PC-9 (cell line): ENCODE results near the gene GZMA. TPM values are rescaled to one million over a fixed set of nuclear protein-coding genes. Genes with fewer than 3 reads are reported as not detected.

Source experiments
- BruUV-seq: library from RNA; stranded (reverse); fragments of 400-500 nt; replicated peaks from 2 replicates; lab custom pipeline; 2021; lab: Mats Ljungman, UMichigan
- CTCF ChIA-PET: fragments of 300-600 bp; sonication (Branson Sonifier 250); formaldehyde crosslinking; loops from one replicate; lab custom pipeline; 2022; ENCODE audit warnings: antibody characterized with exemption; lab: Charles Lee
- POLR2A ChIA-PET: fragments of 300-600 bp; sonication (Branson Sonifier 250); formaldehyde crosslinking; loops from one replicate; lab custom pipeline; 2022; ENCODE audit warnings: antibody characterized with exemption; ENCODE audit not compliant: unreplicated experiment; lab: Charles Lee
- DNase-seq, 2 experiments: peaks; one replicate each; pipeline versions ENCODE4 v3.0.0 to v3.0.0-alpha.2; 2015 to 2022; ENCODE audit warnings: mixed read lengths in 1 of 2
- H2AFZ ChIP-seq: fragments of 200-600 bp; sonication (generic); 2 replicates; pipeline ENCODE4 v1.8.1; 2017; ENCODE audit warnings: antibody characterized with exemption
- H3F3A ChIP-seq: fragments of 200-600 bp; sonication (generic); 2 replicates; pipeline ENCODE4 v1.8.1; 2017; ENCODE audit warnings: antibody characterized with exemption, mild to moderate bottlenecking, low read depth; ENCODE audit not compliant: insufficient read depth
- H3K27ac ChIP-seq: fragments of 200-600 bp; sonication (generic); 2 replicates; pipeline ENCODE4 v1.6.1; 2016; ENCODE audit warnings: mixed run types
- H3K27me3 ChIP-seq: fragments of 200-600 bp; sonication (generic); 2 replicates; pipeline ENCODE4 v1.6.1; 2016; ENCODE audit warnings: low read depth, mixed run types; ENCODE audit not compliant: insufficient read depth
- H3K36me3 ChIP-seq: fragments of 200-600 bp; sonication (generic); 2 replicates; pipeline ENCODE4 v1.6.1; 2016; ENCODE audit warnings: low read depth, mixed run types
- H3K4me1 ChIP-seq: fragments of 200-600 bp; sonication (generic); replicated peaks from 2 replicates; pipeline ENCODE4 v1.6.1; 2016; ENCODE audit warnings: mixed run types; ENCODE audit not compliant: insufficient read depth
- H3K4me2 ChIP-seq: fragments of 200-600 bp; sonication (generic); 2 replicates; pipeline ENCODE4 v1.6.1; 2017; ENCODE audit warnings: mixed run types
- H3K4me3 ChIP-seq: fragments of 200-600 bp; sonication (generic); 2 replicates; pipeline ENCODE4 v1.6.1; 2016; ENCODE audit warnings: mixed run types
- H3K79me2 ChIP-seq: fragments of 200-600 bp; sonication (generic); 2 replicates; pipeline ENCODE4 v1.6.1; 2017; ENCODE audit warnings: low read depth, mixed run types
- H3K9me2 ChIP-seq: fragments of 200-600 bp; sonication (generic); 2 replicates; pipeline ENCODE4 v1.8.1; 2017; ENCODE audit warnings: mild to moderate bottlenecking; ENCODE audit not compliant: insufficient read depth
- H3K9me3 ChIP-seq: fragments of 200-600 bp; sonication (generic); 2 replicates; pipeline ENCODE4 v1.8.1; 2016; ENCODE audit warnings: low read depth; ENCODE audit not compliant: insufficient read depth
- H4K20me1 ChIP-seq: fragments of 200-600 bp; sonication (generic); 2 replicates; pipeline ENCODE4 v1.8.1; 2017; ENCODE audit not compliant: insufficient read depth
- EZH2 ChIP-seq: fragments of 200-600 bp; sonication (generic); IDR thresholded peaks from 2 replicates; pipeline ENCODE4 v1.8.0; 2017; ENCODE audit warnings: antibody characterized with exemption, low read depth
- intact Hi-C: fragments of 100-400 bp; cut with micrococcal nuclease; formaldehyde crosslinking; loops from one replicate; pipeline ENCODE4 v1.10.0; 2022; ENCODE audit not compliant: unreplicated experiment
- total RNA-seq: library from RNA; stranded (reverse); gene quantifications from 2 replicates; pipeline ENCODE4 v1.2.3, GENCODE V29; 2021
- TF ChIP-seq, protein P1 (sequence below): fragments of 200-600 bp; sonication (generic); conservative IDR thresholded peaks from 2 replicates; pipeline ENCODE4 v1.6.1; 2017; ENCODE audit warnings: mixed run types, antibody characterized with exemption, mild to moderate bottlenecking, moderate library complexity

Gene GZMA
- total RNA-seq, 1 experiment from 2014 or later: not detected

DNA sequence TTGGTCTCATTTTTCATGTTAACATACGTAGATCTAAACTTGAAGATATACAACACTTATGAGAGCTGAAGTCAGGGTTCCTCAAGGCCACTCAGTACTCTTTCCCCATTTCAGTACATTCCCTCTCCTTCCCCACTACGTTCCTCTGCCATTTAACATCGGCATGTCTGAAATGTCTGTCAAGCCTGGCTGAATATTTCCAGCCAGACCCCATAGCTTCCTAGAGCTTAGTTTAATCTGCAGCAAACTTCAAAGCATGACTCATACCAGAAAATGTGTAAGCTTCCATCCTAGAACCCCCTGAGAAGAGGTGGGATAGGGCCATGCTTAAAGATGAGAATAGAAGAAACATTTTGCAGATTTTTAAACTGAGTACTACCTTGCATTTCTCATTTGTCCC is 6.2 kb downstream of the GZMA start:
- TF ChIP-seq EZH2: no peak
- TF ChIP-seq, protein P1, sequence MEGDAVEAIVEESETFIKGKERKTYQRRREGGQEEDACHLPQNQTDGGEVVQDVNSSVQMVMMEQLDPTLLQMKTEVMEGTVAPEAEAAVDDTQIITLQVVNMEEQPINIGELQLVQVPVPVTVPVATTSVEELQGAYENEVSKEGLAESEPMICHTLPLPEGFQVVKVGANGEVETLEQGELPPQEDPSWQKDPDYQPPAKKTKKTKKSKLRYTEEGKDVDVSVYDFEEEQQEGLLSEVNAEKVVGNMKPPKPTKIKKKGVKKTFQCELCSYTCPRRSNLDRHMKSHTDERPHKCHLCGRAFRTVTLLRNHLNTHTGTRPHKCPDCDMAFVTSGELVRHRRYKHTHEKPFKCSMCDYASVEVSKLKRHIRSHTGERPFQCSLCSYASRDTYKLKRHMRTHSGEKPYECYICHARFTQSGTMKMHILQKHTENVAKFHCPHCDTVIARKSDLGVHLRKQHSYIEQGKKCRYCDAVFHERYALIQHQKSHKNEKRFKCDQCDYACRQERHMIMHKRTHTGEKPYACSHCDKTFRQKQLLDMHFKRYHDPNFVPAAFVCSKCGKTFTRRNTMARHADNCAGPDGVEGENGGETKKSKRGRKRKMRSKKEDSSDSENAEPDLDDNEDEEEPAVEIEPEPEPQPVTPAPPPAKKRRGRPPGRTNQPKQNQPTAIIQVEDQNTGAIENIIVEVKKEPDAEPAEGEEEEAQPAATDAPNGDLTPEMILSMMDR: no peak
- Histone ChIP-seq H3K27ac (no peak overlapping the region), H3K36me3 (no peaks in the 10 kb centered on the region), H3K4me2 (no peak overlapping the region), H2AFZ (no peak overlapping the region), H3K9me3 (no peaks in the 10 kb centered on the region), H4K20me1 (no peaks in the 10 kb centered on the region), H3F3A (no peaks in the 10 kb centered on the region), H3K4me3 (no peak overlapping the region), H3K9me2 (no peaks in the 10 kb centered on the region), H3K79me2 (no peaks in the 10 kb centered on the region), H3K4me1 (no peaks in the 10 kb centered on the region), H3K27me3 (peaks cover 23% of the 10 kb centered on the region)
- CTCF ChIA-PET: no interaction called here
- no peak for DNase-seq
- BruUV-seq: no TSS peak
- POLR2A ChIA-PET: no interaction called here
- intact Hi-C loops: no loop called here

DNA sequence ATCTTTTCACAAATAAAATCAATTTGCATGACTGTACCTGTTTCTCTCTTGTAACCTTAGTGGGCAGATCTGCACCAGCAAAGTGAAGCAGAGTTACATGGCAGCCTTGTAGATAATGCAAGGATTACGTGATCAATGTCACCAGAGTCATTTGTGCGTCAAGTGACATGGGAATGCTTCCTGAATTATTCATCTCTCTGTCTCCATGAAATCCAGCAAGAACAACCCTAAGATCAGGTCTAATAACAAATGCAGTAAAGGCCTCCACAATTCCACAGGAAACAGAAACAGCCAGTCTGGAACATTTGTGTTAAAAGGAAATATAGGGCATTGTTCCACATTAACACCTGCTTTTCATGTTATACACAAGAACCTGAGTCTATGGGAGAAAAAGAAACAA is 7.8 kb downstream of the GZMA start:
- Histone ChIP-seq H3K36me3 (no peaks in the 10 kb centered on the region), H3K4me1 (no peaks in the 10 kb centered on the region), H3K9me2 (no peaks in the 10 kb centered on the region), H2AFZ (no peak overlapping the region), H3K4me3 (no peak overlapping the region), H3K27ac (no peak overlapping the region), H4K20me1 (no peaks in the 10 kb centered on the region), H3K27me3 (peaks cover 16% of the 10 kb centered on the region; the same call in 1 of the 2 replicates), H3K9me3 (no peaks in the 10 kb centered on the region), H3K79me2 (no peaks in the 10 kb centered on the region), H3K4me2 (no peak overlapping the region), H3F3A (no peaks in the 10 kb centered on the region)
- ChIA-PET CTCF (no interaction called here), POLR2A (no interaction called here)
- no TSS peak for BruUV-seq
- no peak for DNase-seq
- intact Hi-C loops: no loop called here
- TF ChIP-seq, protein P1: no peak
- no peak for TF ChIP-seq EZH2

DNA sequence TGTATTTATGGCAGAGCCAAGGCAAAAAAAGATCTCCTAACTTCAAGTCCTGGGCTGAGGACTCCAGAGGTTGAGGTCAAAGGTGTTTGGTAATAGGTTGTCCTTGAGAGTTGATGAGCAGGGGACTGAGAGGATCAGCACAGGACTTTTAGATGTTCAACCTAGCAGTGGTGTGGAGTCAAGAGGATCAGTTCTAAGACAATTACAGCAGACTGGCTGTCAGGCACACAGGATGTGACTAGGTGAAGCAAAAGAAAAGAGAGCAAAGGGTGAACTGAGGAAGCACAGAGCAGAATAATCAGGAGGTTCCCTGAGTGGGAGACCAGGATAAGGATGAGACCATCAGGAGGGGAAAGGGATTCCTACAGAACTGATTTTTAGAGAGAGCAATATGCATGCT is 10.9 kb downstream of the GZMA start:
- Histone ChIP-seq H3K9me2 (no peaks in the 10 kb centered on the region), H3K4me2 (no peak overlapping the region), H3K27ac (no peak overlapping the region), H2AFZ (no peak overlapping the region), H3K4me1 (no peaks in the 10 kb centered on the region), H3K9me3 (no peaks in the 10 kb centered on the region), H4K20me1 (no peaks in the 10 kb centered on the region), H3K27me3 (peaks cover 24% of the 10 kb centered on the region; the same call in 1 of the 2 replicates), H3K36me3 (no peaks in the 10 kb centered on the region), H3K79me2 (no peaks in the 10 kb centered on the region), H3K4me3 (no peak overlapping the region), H3F3A (no peaks in the 10 kb centered on the region)
- POLR2A ChIA-PET: no interaction called here
- TF ChIP-seq, protein P1: no peak
- DNase-seq: no peak
- no TSS peak for BruUV-seq
- intact Hi-C loops: no loop called here
- CTCF ChIA-PET: no interaction called here
